C4-2B (cell line): ENCODE data around the gene FGF21.

Experiments
- CTCF ChIP-seq: fragments of 450-650 bp; conservative IDR thresholded peaks from 2 replicates; pipeline ENCODE4 v1.5.1; 2017; ENCODE audit warnings: mild to moderate bottlenecking
- ZFX ChIP-seq: fragments of 450-650 bp; IDR thresholded peaks from 2 replicates; pipeline ENCODE4 v1.6.1; 2017

- TF ChIP-seq CTCF (no peak), ZFX (no peak)
These were observed 30.2 kb upstream of the FGF21 start for GRCh38 chr19:48724796-48725753.
